Stimulated activated naive CD8-positive, alpha-beta T cell treated with anti-CD3 and anti-CD28 coated beads, Interleukin-15, Interleukin-2, amounts not matched to agents 100 ng/mL and 50 ng/mL, for 24 hours (primary cell): ENCODE measurements around the gene SDR42E1.
"Not testable (repeated sequence)": the region's sequence is repeated elsewhere in the genome, so short reads cannot be mapped to it uniquely, and the experiment has no call there.

Experiments
- H3K27ac Mint-ChIP-seq: one replicate; pipeline ENCODE4 v1.8.0; 2021; ENCODE audit warnings: mild to moderate bottlenecking, mixed read lengths
- H3K27me3 Mint-ChIP-seq: one replicate; pipeline ENCODE4 v1.8.0; 2021; ENCODE audit warnings: mixed read lengths
- H3K36me3 Mint-ChIP-seq: one replicate; pipeline ENCODE4 v1.8.0; 2021; ENCODE audit warnings: low read depth, mixed read lengths
- H3K4me1 Mint-ChIP-seq: one replicate; pipeline ENCODE4 v1.8.0; 2021; ENCODE audit warnings: low read depth, mixed read lengths
- H3K4me3 Mint-ChIP-seq: one replicate; pipeline ENCODE4 v1.8.0; 2021; ENCODE audit warnings: mild to moderate bottlenecking, mixed read lengths
- H3K9me3 Mint-ChIP-seq: one replicate; pipeline ENCODE4 v1.8.0; 2021; ENCODE audit warnings: mixed read lengths

The SDR42E1 gene

GRCh38 chr16:82002831-82003230, 8.4 kb downstream of the SDR42E1 start:
- no peak overlapping the region for H3K4me3 Mint-ChIP-seq
- H3K27me3 Mint-ChIP-seq: no peaks in the 10 kb centered on the region
- H3K36me3 Mint-ChIP-seq: peaks cover 18% of the 10 kb centered on the region
- H3K9me3 Mint-ChIP-seq: peaks cover under 1% of the 10 kb centered on the region
- H3K27ac Mint-ChIP-seq: no peak overlapping the region
- no peaks in the 10 kb centered on the region for H3K4me1 Mint-ChIP-seq

- Mint-ChIP-seq H3K36me3 (peaks cover 14% of the 10 kb centered on the region), H3K9me3 (no peaks in the 10 kb centered on the region)
These were observed 13.5 kb downstream of the SDR42E1 start for GRCh38 chr16:81997738-81998137.

GRCh38 chr16:81996664-81997509, 14.4 kb downstream of the SDR42E1 start:
- no peaks in the 10 kb centered on the region for H3K9me3 Mint-ChIP-seq
- H3K27ac Mint-ChIP-seq: no peak overlapping the region
- no peaks in the 10 kb centered on the region for H3K27me3 Mint-ChIP-seq
- H3K4me1 Mint-ChIP-seq: no peaks in the 10 kb centered on the region
- H3K36me3 Mint-ChIP-seq: peaks cover 14% of the 10 kb centered on the region
- no peak overlapping the region for H3K4me3 Mint-ChIP-seq

More at GRCh38 chr16:81997738-81998137, 13.5 kb downstream of the SDR42E1 start:
- Mint-ChIP-seq H3K27me3 (no peaks in the 10 kb centered on the region), H3K4me3 (no peak overlapping the region), H3K4me1 (no peaks in the 10 kb centered on the region), H3K27ac (no peak overlapping the region)

GRCh38 chr16:81995651-81996050, 15.6 kb downstream of the SDR42E1 start:
- Mint-ChIP-seq H3K27me3 (no peaks in the 10 kb centered on the region), H3K36me3 (peaks cover 14% of the 10 kb centered on the region), H3K9me3 (no peaks in the 10 kb centered on the region), H3K4me1 (no peaks in the 10 kb centered on the region), H3K4me3 (no peak overlapping the region), H3K27ac (no peak overlapping the region)

- H3K9me3 Mint-ChIP-seq: no peaks in the 10 kb centered on the region
- no peak overlapping the region for H3K4me3 Mint-ChIP-seq
These were observed 16.8 kb downstream of the SDR42E1 start for GRCh38 chr16:81994485-81994884.

GRCh38 chr16:81992859-81993258, 18.4 kb downstream of the SDR42E1 start:
- H3K36me3 Mint-ChIP-seq: no peaks in the 10 kb centered on the region
- H3K27ac Mint-ChIP-seq: no peak overlapping the region
- no peaks in the 10 kb centered on the region for H3K9me3 Mint-ChIP-seq
- no peaks in the 10 kb centered on the region for H3K27me3 Mint-ChIP-seq
- H3K4me3 Mint-ChIP-seq: no peak overlapping the region
- no peaks in the 10 kb centered on the region for H3K4me1 Mint-ChIP-seq

More at GRCh38 chr16:81994485-81994884, 16.8 kb downstream of the SDR42E1 start:
- Mint-ChIP-seq H3K27ac (no peak overlapping the region), H3K27me3 (no peaks in the 10 kb centered on the region), H3K36me3 (peaks cover 7% of the 10 kb centered on the region), H3K4me1 (no peaks in the 10 kb centered on the region)

- Mint-ChIP-seq H3K27ac (no peak overlapping the region), H3K27me3 (peaks cover 15% of the 10 kb centered on the region), H3K9me3 (no peaks in the 10 kb centered on the region), H3K36me3 (no peaks in the 10 kb centered on the region), H3K4me3 (no peak overlapping the region), H3K4me1 (no peaks in the 10 kb centered on the region)
These were observed 23.6 kb downstream of the SDR42E1 start for GRCh38 chr16:81987706-81988105.

GRCh38 chr16:81987121-81987520, 24.1 kb downstream of the SDR42E1 start:
- H3K27me3 Mint-ChIP-seq: peaks cover 15% of the 10 kb centered on the region
- H3K4me3 Mint-ChIP-seq: no peak overlapping the region
- H3K4me1 Mint-ChIP-seq: no peaks in the 10 kb centered on the region
- no peaks in the 10 kb centered on the region for H3K9me3 Mint-ChIP-seq
- H3K36me3 Mint-ChIP-seq: no peaks in the 10 kb centered on the region
- H3K27ac Mint-ChIP-seq: no peak overlapping the region

GRCh38 chr16:81977335-81977942, 33.8 kb downstream of the SDR42E1 start:
- not testable (repeated sequence) for H3K4me1 Mint-ChIP-seq, H3K9me3 Mint-ChIP-seq, H3K36me3 Mint-ChIP-seq, H3K27ac Mint-ChIP-seq, H3K4me3 Mint-ChIP-seq
- peaks cover 15% of the 10 kb centered on the region for H3K27me3 Mint-ChIP-seq

- Mint-ChIP-seq H3K27me3 (peaks cover 15% of the 10 kb centered on the region), H3K9me3 (peaks cover 22% of the 10 kb centered on the region), H3K27ac (no peak overlapping the region), H3K4me3 (no peak overlapping the region), H3K4me1 (no peaks in the 10 kb centered on the region), H3K36me3 (no peaks in the 10 kb centered on the region)
These were observed 35.6 kb downstream of the SDR42E1 start for GRCh38 chr16:81975637-81976036.

- Mint-ChIP-seq H3K9me3 (peaks cover 28% of the 10 kb centered on the region), H3K36me3 (no peaks in the 10 kb centered on the region), H3K27ac (no peak overlapping the region), H3K4me3 (no peak overlapping the region), H3K27me3 (peaks cover 20% of the 10 kb centered on the region), H3K4me1 (no peaks in the 10 kb centered on the region)
These were observed 37.5 kb downstream of the SDR42E1 start for GRCh38 chr16:81973737-81974136.

GRCh38 chr16:81971853-81972252, 39.4 kb downstream of the SDR42E1 start:
- H3K36me3 Mint-ChIP-seq: no peaks in the 10 kb centered on the region
- H3K4me3 Mint-ChIP-seq: no peak overlapping the region
- peaks cover 28% of the 10 kb centered on the region for H3K9me3 Mint-ChIP-seq
- H3K4me1 Mint-ChIP-seq: no peaks in the 10 kb centered on the region
- no peak overlapping the region for H3K27ac Mint-ChIP-seq
- H3K27me3 Mint-ChIP-seq: peaks cover 17% of the 10 kb centered on the region

GRCh38 chr16:81967358-81967757, 43.9 kb downstream of the SDR42E1 start:
- H3K36me3 Mint-ChIP-seq: no peaks in the 10 kb centered on the region
- H3K4me1 Mint-ChIP-seq: no peaks in the 10 kb centered on the region
- no peak overlapping the region for H3K4me3 Mint-ChIP-seq
- peaks cover 21% of the 10 kb centered on the region for H3K9me3 Mint-ChIP-seq
- H3K27ac Mint-ChIP-seq: no peak overlapping the region
- peaks cover 9% of the 10 kb centered on the region for H3K27me3 Mint-ChIP-seq

GRCh38 chr16:81964808-81965207, 46.5 kb downstream of the SDR42E1 start:
- no peak overlapping the region for H3K4me3 Mint-ChIP-seq
- no peaks in the 10 kb centered on the region for H3K36me3 Mint-ChIP-seq
- peaks cover 9% of the 10 kb centered on the region for H3K27me3 Mint-ChIP-seq
- H3K9me3 Mint-ChIP-seq: peaks cover 5% of the 10 kb centered on the region
- H3K27ac Mint-ChIP-seq: no peak overlapping the region
- H3K4me1 Mint-ChIP-seq: no peaks in the 10 kb centered on the region

GRCh38 chr16:81956213-81956948, 54.9 kb downstream of the SDR42E1 start:
- Mint-ChIP-seq H3K36me3 (peaks cover 24% of the 10 kb centered on the region), H3K4me1 (no peaks in the 10 kb centered on the region), H3K27ac (no peak overlapping the region), H3K27me3 (no peaks in the 10 kb centered on the region), H3K9me3 (peaks cover 12% of the 10 kb centered on the region), H3K4me3 (no peak overlapping the region)
